NCI-H446 treated with DMSO at 0.1 percent for 48 hours (cell line): ENCODE measurements around the gene OCLN.
"Not testable (repeated sequence)": the region's sequence is repeated elsewhere in the genome, so short reads cannot be mapped to it uniquely, and the experiment has no call there.

Experiments
- DNase-seq: peaks from one replicate; lab custom pipeline; 2025; lab: John Stamatoyannopoulos, UW

The OCLN gene

DNA sequence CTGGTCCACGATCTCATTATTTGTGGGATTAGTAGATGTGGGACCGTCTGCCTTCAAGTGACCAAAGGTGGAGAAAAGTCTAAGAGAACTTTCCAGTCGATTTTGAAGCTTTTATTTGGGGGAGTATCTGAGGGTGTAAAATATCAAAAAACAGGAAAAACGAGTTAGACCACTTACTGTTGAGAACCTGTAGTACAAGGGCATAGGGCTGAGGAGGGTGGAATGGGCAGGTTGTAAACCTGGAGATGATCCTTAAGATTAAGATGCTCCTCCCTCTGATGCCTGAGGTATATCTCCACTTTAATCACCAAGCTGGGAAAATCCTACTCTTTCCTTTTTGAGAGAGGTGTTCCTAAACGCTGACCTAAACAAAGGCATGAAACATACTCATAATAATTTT is 35.4 kb downstream of the OCLN start:
- no peak for DNase-seq

GRCh38 chr5:69528609-69529008 is 36.0 kb downstream of the OCLN start:
- DNase-seq = no peak

DNA sequence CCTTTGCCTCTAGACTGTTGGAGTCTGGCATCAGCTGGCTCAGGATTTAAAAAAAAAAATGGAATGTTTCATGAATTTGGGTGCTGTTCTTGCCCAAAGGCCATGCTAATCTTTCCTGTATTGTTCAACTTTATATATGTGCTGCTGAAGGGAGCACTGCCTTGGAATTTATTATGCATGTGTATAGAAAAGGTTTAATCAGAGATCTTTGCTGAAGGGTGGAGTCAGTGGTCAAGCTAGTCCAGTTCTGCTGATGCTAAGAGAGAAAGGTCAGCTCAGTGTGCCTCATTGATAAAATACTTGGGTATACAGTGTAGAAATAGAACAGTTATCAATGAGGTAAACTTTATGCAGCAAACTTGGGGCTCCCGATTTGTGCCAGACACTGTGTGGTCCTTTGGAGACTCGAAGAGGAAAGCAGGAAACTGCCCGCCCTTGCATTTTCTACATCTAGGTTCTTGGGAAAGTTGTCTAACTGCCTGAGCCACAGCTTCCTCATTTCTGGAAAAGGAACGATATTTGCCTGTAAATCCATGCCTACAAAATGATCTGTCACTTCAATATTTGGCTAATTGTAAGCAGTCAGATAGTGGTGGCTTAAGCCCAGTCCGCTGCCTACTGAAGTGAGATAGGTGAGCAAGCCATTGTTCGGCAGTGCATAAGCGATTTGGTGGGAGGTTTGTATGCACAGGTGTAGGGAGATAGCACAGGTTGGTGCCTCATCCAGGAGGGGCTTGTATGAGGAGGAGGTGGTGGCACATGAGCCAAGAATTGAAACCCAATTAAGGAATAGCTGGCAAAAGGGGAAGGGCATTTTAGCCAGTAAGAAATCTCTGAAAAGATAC is 38.2 kb downstream of the OCLN start:
- DNase-seq = no peak

- no peak for DNase-seq
Observed at GRCh38 chr5:69531406-69531801, 38.8 kb downstream of the OCLN start.

- not testable (repeated sequence) for DNase-seq
Observed at GRCh38 chr5:69537911-69538310, 45.3 kb downstream of the OCLN start.

GRCh38 chr5:69538735-69539134 is 46.1 kb downstream of the OCLN start:
- not testable (repeated sequence) for DNase-seq

DNA sequence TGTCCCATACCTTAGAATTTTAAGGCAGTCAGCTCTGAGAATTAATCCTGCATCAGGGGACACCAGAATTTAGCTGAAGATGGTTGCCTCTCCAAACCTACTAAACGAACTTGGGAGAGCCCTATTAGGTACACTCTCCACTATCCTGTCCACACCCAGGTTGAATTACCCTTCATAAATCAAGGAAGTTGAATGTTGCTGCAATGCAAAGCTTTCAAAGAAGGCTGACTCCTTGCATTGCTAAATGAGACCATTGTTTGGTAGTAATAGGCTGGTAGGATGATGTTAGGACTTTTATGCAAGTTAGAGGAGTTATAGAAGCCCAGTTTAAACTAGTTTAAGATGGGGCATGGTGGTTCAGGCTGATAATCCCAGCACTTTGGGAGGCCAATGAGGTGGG is 48.8 kb downstream of the OCLN start:
- not testable (repeated sequence) for DNase-seq

- not testable (repeated sequence) for DNase-seq
Observed at GRCh38 chr5:69542838-69543618, 50.4 kb downstream of the OCLN start.

- DNase-seq = not testable (repeated sequence)
Observed at GRCh38 chr5:69544602-69545001, 52.0 kb downstream of the OCLN start.

DNA sequence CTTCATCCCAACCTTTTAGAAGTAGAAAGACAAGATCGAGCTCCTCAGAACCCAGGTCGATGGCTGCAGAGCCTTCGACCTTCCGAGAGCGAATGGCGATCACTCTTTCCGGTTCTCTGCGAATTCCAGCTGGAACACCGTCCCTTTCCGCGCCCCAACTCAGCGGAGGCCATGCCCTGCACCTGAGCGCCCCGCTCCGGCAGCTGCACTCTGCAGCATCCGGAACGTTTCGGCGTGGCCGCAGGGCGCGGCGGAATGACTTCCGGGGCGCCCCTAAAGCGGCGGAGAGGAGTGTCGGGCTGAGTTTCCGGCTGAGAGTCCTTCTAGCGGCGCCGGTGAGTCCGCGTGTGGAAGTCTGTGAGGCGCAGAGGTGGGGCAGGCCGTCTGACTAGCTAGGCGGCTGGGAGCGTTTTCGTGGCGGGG is 67.3 kb downstream of the OCLN start, which contains the start of gene GTF2H2C:
Gene GTF2H2C (plus strand): TSS at position 284 of the 423 bp plus-strand sequence. CDS start 4,942 bp downstream, outside the sequence.
- DNase-seq = not testable (repeated sequence)

DNA sequence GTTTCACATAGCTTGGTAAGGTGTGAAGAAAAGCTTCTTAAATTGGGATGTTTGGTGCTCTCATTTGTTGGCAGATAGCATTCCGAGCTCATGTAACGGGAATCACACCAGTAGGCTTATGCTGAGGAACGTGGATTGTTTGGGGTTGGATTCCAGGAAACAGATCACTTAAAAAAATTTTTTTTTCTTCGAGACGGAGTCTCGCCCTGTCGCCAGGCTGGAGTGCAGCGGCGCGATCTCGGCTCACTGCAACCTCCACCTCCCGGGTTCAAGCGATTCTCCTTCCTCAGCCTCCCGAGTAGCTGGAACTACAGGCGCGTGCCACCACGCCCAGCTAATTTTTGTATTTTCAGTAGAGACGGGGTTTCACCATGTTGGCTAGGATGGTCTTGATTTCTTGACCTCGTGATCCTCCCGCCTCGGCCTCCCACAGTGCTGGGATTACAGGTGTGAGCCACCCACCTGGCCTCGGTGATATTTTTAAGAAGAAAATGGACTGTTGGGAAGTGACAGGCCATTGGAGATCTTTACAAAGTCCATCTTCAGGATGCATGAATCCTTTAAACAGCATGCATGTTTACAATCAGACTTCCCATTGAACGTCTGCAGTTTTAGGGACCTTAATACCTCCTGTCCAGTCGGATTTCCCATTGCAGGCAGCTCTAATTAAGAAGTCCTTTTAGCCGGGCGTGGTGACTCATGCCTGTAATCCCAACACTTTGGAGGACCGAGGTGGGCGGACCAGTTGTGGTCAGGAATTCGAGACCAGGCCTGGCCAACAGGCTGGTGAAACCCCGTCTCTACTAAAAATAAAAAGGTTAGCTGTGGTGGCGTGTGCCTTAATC is 68.2 kb downstream of the OCLN start:
- not testable (repeated sequence) for DNase-seq

DNA sequence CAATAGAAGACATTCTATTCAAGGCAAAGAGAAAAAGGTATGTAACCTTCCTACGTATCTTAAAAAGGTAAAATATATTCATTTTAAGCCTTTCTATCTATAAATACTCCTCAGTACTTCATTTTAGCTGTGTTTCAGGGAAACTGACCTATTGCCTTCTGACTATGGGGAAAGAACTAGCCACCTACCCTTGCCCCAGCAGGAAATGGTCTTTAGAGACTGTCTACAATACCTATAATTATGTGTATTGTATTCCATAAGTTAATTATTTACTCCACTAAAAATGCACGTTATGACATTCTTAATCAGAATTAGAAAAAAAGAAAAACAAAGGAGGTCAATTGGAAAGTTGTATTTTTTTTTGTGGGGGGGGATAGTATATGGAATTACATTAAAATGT is 73.6 kb downstream of the OCLN start:
- DNase-seq = not testable (repeated sequence)

GRCh38 chr5:69568072-69568471 is 75.5 kb downstream of the OCLN start:
- not testable (repeated sequence) for DNase-seq

GRCh38 chr5:69583356-69583755 is 90.8 kb downstream of the OCLN start:
- not testable (repeated sequence) for DNase-seq

- not testable (repeated sequence) for DNase-seq
Observed at GRCh38 chr5:69596114-69596840, 103.7 kb downstream of the OCLN start.

GRCh38 chr5:69601947-69602346 is 109.4 kb downstream of the OCLN start:
- DNase-seq = not testable (repeated sequence)

DNA sequence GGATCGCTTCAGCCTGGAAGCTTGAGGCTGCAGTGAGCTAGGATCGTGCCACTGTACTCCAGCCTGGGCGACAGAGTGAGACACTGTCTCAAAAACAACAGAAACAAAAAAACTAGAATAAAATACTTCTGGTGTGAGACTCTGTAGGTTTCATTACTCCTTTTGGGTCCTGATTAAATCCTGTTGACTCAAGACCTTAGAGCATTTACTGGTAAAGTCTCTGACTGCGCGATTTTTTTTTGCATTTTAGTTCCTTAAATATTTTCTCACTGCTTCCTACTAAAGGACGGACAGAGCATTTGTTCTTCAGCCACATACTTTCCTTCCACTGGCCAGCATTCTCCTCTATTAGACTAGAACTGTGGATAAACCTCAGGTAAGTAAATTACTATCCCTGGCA is 114.2 kb downstream of the OCLN start:
- DNase-seq = not testable (repeated sequence)
